ENCODE data around the gene SMPD1. TPM values are rescaled to one million over a fixed set of nuclear protein-coding genes. Genes with fewer than 3 reads are reported as not detected.

The SMPD1 gene
- total RNA-seq (16.7 TPM), polyA plus RNA-seq (ENCODE audit: insufficient read depth in 1 of 8, insufficient read length in 8 of 8, low replicate concordance in 1 of 8) (10 to 100 TPM; 22.9 to 28.4 (median 26.0) TPM)
- long read RNA-seq, donor 1, partial matches to known transcripts = 0 of 3 reads
- long read RNA-seq, donor 1, other reads (novel, unspliced or antisense) = 0 of 3 reads
- long read RNA-seq, donor 2 = 0 reads
- long read RNA-seq, donor 3, transcript SMPD1-201 (6 exons, 2,452 nt) = major isoform, 5 of 5 reads
- long read RNA-seq, donor 3, partial matches to known transcripts = 0 of 5 reads
- long read RNA-seq, donor 3, other reads (novel, unspliced or antisense) = 0 of 5 reads
- long read RNA-seq, donor 4, partial matches to known transcripts = 0 of 5 reads
- long read RNA-seq, donor 4, other reads (novel, unspliced or antisense) = 0 of 5 reads
- long read RNA-seq, donor 5, transcript SMPD1-201 (6 exons, 2,452 nt) = major isoform, 9 of 20 reads
- long read RNA-seq, donor 5, partial matches to known transcripts = 9 of 20 reads
- long read RNA-seq, donor 5, other reads (novel, unspliced or antisense) = 0 of 20 reads
- long read RNA-seq, donor 6, transcript SMPD1-201 (6 exons, 2,452 nt) = major isoform, 7 of 9 reads
- long read RNA-seq, donor 6, partial matches to known transcripts = 0 of 9 reads
- long read RNA-seq, donor 6, other reads (novel, unspliced or antisense) = 0 of 9 reads
- long read RNA-seq, donor 7, partial matches to known transcripts = 11 of 17 reads
- long read RNA-seq, donor 7, other reads (novel, unspliced or antisense) = 0 of 17 reads
- long read RNA-seq, donor 8, partial matches to known transcripts = 0 of 5 reads
- long read RNA-seq, donor 8, other reads (novel, unspliced or antisense) = 0 of 5 reads
- long read RNA-seq, donor 9, partial matches to known transcripts = 0 of 3 reads
- long read RNA-seq, donor 9, other reads (novel, unspliced or antisense) = 0 of 3 reads
- long read RNA-seq, donor 10, partial matches to known transcripts = 0 of 6 reads
- long read RNA-seq, donor 10, other reads (novel, unspliced or antisense) = 0 of 6 reads
- long read RNA-seq, donor 11, transcript SMPD1-201 (6 exons, 2,452 nt) = major isoform, 10 of 16 reads
- long read RNA-seq, donor 11, partial matches to known transcripts = 5 of 16 reads
- long read RNA-seq, donor 11, other reads (novel, unspliced or antisense) = 0 of 16 reads

DNA sequence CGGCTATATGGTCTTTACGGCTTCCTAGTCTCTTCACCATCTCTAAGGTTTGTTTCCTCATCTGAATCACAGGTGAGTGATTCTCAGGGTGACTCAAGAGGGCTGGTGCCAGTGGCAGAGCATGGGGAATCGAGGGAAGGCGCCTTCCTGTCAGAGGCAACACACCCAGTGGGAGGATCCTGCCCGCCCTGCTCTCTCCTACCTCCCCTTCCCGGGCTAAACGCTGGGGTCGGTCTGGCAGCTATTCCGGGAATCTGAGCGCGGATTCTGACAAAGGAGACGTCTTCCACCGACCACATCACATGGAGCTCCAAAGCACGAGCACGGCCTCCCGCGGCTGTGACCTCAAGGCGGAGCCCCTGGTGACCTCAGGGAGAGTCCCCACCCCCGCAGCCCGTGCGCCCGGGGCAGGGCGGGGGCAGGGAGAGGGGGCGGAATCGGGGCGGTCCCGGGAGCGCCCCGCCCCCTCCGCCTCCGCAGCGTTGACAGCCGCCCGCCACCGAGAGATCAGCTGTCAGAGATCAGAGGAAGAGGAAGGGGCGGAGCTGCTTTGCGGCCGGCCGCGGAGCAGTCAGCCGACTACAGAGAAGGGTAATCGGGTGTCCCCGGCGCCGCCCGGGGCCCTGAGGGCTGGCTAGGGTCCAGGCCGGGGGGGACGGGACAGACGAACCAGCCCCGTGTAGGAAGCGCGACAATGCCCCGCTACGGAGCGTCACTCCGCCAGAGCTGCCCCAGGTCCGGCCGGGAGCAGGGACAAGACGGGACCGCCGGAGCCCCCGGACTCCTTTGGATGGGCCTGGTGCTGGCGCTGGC is at the start of gene SMPD1:
Gene SMPD1 (plus strand): TSS at position 570 of the 813 bp plus-strand sequence. CDS start 125 bp downstream, at position 695.
- under 1% methylated on average over 49 of the region's 63 CpGs for WGBS (ENCODE audit: insufficient coverage)
- Histone ChIP-seq H3K4me1 (ENCODE audit: control insufficient read depth, insufficient read depth, low read length) (peaks cover 16% of the 10 kb centered on the region), H3K4me3 (ENCODE audit: low read length) (peak within 1 kb of the TSS; percentile 94)

DNA sequence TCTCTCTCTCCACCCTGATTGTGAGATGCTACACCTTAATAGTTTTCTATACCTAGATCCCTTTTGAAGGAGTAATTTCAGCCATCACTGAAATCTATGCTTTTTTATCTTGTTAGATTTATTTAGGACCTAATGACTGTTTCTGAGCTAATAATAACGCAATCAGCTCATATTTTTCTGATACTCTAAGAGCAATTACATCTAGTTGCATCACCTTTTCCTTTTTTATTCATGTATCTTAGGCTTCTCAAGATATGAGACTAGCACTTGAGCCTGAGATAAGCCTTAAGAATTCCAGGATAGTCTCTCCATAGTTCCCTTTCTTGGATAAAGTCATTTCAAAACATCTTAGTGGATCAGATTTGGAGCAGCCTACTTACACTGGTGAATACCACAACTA is 44.9 kb upstream of the SMPD1 start:
- Histone ChIP-seq H3K9me3 (replicated peaks; ENCODE audit: control insufficient read depth, low read depth, low read length) (no peaks in the 10 kb centered on the region), H3K27me3 (ENCODE audit: control insufficient read depth, insufficient read depth, low read length) (no peaks in the 10 kb centered on the region), H3K4me3 (ENCODE audit: low read length) (no peak overlapping the region), H3K4me1 (ENCODE audit: control insufficient read depth, insufficient read depth, low read length) (no peaks in the 10 kb centered on the region), H3K36me3 (ENCODE audit: control insufficient read depth, insufficient read depth, low read length) (no peaks in the 10 kb centered on the region), H3K27ac (ENCODE audit: low read length) (no peak overlapping the region)
- no peak for DNase-seq
- WGBS (ENCODE audit: insufficient coverage) = no CpG with 5 or more reads among the region's 1 CpG

More for the DNA sequence above, at the start of gene SMPD1:
- no peaks in the 10 kb centered on the region for H3K9me3 ChIP-seq (replicated peaks; ENCODE audit: control insufficient read depth, low read depth, low read length)
- H3K27me3 ChIP-seq (ENCODE audit: control insufficient read depth, insufficient read depth, low read length) = no peaks in the 10 kb centered on the region
- H3K27ac ChIP-seq (ENCODE audit: low read length) = peak within 1 kb of the TSS; percentile 91
- peak; percentile 95 for DNase-seq
- H3K36me3 ChIP-seq (ENCODE audit: control insufficient read depth, insufficient read depth, low read length) = peaks cover 18% of the 10 kb centered on the region

DNA sequence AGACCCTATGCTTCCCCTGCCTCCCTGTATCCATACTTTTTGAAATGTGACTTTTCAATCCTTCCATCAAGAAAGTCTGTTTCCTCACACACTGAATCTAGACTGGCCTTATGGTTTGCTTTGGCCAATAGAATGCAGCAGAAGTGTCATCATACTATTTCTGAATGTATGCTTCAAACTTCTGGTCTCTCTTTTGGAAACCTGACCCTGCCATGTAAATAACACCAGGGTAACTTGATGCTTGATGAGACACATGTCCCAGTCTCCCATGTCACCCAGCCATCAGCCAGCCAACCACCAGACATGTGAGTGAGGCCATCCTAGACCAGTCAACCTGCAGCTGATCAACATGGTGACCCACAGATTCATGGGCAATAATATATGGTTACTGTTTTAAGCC is 40.2 kb upstream of the SMPD1 start:
- DNase-seq = no peak
- H3K4me3 ChIP-seq (ENCODE audit: low read length) = no peak overlapping the region
- H3K27ac ChIP-seq (ENCODE audit: low read length) = no peak overlapping the region
- H3K9me3 ChIP-seq (replicated peaks; ENCODE audit: control insufficient read depth, low read depth, low read length) = no peaks in the 10 kb centered on the region
- no peaks in the 10 kb centered on the region for H3K27me3 ChIP-seq (ENCODE audit: control insufficient read depth, insufficient read depth, low read length)
- no peaks in the 10 kb centered on the region for H3K4me1 ChIP-seq (ENCODE audit: control insufficient read depth, insufficient read depth, low read length)
- H3K36me3 ChIP-seq (ENCODE audit: control insufficient read depth, insufficient read depth, low read length) = no peaks in the 10 kb centered on the region

DNA sequence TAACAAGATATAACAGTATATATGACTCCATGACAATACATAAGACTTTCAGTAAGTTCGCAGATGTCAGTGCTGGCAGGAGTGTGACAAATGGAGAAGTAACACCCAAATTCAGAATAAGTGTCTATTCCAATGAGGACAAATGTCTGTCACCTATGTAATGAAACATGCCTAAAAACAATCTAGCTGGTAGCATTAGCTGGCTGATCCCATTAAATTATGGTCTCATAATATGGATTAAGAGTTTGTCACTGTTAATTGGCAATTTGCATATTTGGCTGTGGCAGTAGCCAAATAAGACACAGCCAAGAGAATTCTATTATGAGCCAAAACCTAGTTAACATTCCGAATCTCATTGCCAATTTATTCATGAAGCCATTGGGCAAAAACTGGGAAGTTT is 39.8 kb upstream of the SMPD1 start:
- no peaks in the 10 kb centered on the region for H3K36me3 ChIP-seq (ENCODE audit: control insufficient read depth, insufficient read depth, low read length)
- H3K27ac ChIP-seq (ENCODE audit: low read length) = no peak overlapping the region
- H3K4me1 ChIP-seq (ENCODE audit: control insufficient read depth, insufficient read depth, low read length) = no peaks in the 10 kb centered on the region
- no peaks in the 10 kb centered on the region for H3K27me3 ChIP-seq (ENCODE audit: control insufficient read depth, insufficient read depth, low read length)
- WGBS (ENCODE audit: insufficient coverage) = no CpG with 5 or more reads among the region's 2 CpGs
- no peak for DNase-seq
- H3K9me3 ChIP-seq (replicated peaks; ENCODE audit: control insufficient read depth, low read depth, low read length) = no peaks in the 10 kb centered on the region
- H3K4me3 ChIP-seq (ENCODE audit: low read length) = no peak overlapping the region

DNA sequence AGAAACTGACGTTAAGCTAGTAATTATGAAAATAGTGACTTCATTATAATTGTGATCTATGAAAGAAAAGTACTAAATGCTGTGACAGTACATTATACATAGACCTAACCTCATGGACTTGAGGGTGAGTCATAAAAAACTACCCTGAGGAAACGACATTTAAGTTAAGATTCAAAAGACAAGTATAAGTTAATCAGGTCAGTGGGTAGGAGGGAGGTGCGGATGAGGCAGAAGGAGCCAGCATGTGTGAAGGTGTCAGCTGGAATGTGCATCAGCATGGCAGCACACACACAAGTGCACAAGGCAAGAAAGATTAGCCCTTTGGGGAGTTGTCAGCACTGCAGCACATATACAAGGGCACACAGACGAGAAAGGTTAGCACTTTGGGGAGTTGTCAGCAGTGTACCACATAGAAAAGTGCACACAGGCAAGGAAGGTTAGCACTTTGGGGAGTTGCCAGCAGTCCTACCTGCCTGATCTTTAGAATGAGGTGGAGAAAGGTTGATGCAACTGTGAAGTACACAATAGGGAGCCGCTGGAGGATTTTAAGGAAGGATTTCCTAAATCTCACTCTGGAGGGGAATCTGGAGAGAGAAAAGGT is 38.4 kb upstream of the SMPD1 start:
- no peak overlapping the region for H3K27ac ChIP-seq (ENCODE audit: low read length)
- H3K9me3 ChIP-seq (replicated peaks; ENCODE audit: control insufficient read depth, low read depth, low read length) = no peaks in the 10 kb centered on the region
- 42% methylated on average over 3 of the region's 5 CpGs for WGBS (ENCODE audit: insufficient coverage)
- H3K4me1 ChIP-seq (ENCODE audit: control insufficient read depth, insufficient read depth, low read length) = no peaks in the 10 kb centered on the region
- H3K4me3 ChIP-seq (ENCODE audit: low read length) = no peak overlapping the region
- no peak for DNase-seq
- no peaks in the 10 kb centered on the region for H3K27me3 ChIP-seq (ENCODE audit: control insufficient read depth, insufficient read depth, low read length)
- no peaks in the 10 kb centered on the region for H3K36me3 ChIP-seq (ENCODE audit: control insufficient read depth, insufficient read depth, low read length)

DNA sequence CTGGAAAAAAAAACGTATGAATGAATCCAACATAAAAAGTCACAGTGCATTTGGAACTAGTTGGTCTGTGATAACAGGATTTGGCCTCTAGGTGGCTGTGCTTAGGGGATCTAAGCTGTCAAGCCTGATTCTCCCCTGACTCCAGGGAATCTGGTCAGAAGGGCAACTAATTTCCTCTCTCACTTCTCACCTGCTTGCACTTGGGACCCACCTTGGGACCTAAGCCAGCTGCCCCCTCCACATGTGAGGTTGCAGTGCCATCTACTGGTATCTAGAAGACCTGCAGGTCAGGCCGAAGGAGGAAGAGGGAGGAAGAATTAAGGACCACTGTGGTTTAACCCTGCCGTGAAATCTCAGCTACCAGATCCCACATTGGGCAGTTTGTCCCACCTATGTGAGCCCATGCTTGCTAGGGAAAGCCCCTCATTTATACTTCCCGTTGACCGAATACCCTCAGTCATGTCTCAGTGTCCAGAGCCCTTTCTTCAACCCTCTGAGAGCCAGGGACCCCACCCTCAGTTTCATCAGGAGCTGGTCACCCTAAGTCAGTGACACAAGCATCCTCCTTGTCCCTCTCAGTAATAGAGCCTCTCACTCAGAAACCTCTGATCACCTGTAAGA is 36.8 kb upstream of the SMPD1 start:
- no peak overlapping the region for H3K4me3 ChIP-seq (ENCODE audit: low read length)
- H3K27ac ChIP-seq (ENCODE audit: low read length) = no peak overlapping the region
- no peaks in the 10 kb centered on the region for H3K27me3 ChIP-seq (ENCODE audit: control insufficient read depth, insufficient read depth, low read length)
- DNase-seq = peak; percentile 61
- no peaks in the 10 kb centered on the region for H3K36me3 ChIP-seq (ENCODE audit: control insufficient read depth, insufficient read depth, low read length)
- H3K9me3 ChIP-seq (replicated peaks; ENCODE audit: control insufficient read depth, low read depth, low read length) = no peaks in the 10 kb centered on the region
- 0% methylated on average over 2 of the region's 5 CpGs for WGBS (ENCODE audit: insufficient coverage)
- H3K4me1 ChIP-seq (ENCODE audit: control insufficient read depth, insufficient read depth, low read length) = no peaks in the 10 kb centered on the region

DNA sequence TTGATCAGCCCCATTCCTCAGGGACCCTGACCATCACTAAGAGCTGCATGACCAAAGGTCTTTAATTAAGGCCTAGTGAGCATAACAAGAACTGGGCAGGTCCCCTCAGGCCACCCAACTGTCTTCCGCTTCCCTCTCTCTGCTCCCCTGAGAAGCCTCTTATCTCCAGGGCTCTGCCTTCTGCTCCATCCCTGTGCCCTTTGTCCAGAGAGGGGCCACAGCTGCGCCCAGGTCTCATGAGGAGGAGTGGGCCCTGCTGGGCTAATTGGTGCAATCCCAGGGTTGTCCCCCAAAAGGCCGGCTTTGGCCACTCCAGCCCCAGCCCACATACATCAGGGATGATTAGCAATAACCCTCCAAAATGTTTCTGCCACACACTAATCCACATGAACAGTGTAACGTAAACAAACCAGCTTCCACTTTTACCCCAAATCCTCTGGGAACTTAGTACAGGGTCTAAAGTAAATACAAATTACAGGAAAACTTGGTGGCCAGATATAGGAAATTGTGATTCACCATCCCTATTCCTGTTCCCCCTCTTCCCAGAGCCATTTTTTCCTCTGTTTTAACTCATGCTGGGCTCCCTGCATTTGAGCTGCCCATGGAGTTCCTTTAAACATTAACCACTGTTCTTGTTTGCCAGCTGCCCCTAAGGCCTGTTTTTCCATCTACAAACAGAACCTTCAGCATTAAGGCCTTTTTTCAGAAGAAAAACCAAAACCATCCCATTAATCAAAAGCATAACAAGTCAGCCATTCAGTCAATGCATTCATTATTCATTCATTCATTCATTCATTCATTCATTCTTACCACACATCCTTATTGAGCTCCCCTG is 35.4 kb upstream of the SMPD1 start:
- Histone ChIP-seq H3K4me1 (ENCODE audit: control insufficient read depth, insufficient read depth, low read length) (no peaks in the 10 kb centered on the region), H3K4me3 (ENCODE audit: low read length) (no peak overlapping the region), H3K9me3 (replicated peaks; ENCODE audit: control insufficient read depth, low read depth, low read length) (no peaks in the 10 kb centered on the region), H3K27me3 (ENCODE audit: control insufficient read depth, insufficient read depth, low read length) (no peaks in the 10 kb centered on the region), H3K36me3 (ENCODE audit: control insufficient read depth, insufficient read depth, low read length) (no peaks in the 10 kb centered on the region), H3K27ac (ENCODE audit: low read length) (no peak overlapping the region)
- DNase-seq = no peak
- 17% methylated on average over 1 of the region's 4 CpGs for WGBS (ENCODE audit: insufficient coverage)

DNA sequence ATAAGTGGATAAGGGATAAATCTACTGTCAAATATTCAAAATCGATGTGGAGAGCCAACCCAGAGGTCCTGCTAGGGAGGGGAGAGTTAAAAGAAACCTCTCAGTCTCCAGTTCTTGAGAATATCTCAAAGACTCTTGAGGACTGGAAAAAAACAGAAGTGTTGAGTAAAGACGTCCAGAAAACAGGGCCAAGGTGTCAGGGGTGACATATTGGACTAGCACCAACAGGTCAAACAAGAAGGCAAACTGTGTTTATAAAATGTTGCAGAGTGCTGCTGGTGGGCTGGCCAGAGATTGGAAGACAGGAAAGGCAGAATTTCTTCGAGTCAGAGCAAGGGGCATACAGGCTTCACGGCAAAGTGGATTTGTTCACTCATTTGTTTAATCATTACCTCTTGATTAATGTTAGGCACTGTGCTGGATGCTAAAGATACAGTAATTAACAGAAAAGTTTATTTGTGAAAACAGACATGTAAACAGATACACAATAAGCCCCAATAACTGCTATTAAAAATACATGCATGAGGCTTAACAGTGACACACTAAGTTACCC is 33.7 kb upstream of the SMPD1 start:
- Histone ChIP-seq H3K9me3 (replicated peaks; ENCODE audit: control insufficient read depth, low read depth, low read length) (no peaks in the 10 kb centered on the region), H3K27ac (ENCODE audit: low read length) (no peak overlapping the region), H3K4me1 (ENCODE audit: control insufficient read depth, insufficient read depth, low read length) (no peaks in the 10 kb centered on the region), H3K36me3 (ENCODE audit: control insufficient read depth, insufficient read depth, low read length) (no peaks in the 10 kb centered on the region), H3K4me3 (ENCODE audit: low read length) (no peak overlapping the region), H3K27me3 (ENCODE audit: control insufficient read depth, insufficient read depth, low read length) (no peaks in the 10 kb centered on the region)
- DNase-seq = no peak
- WGBS (ENCODE audit: insufficient coverage) = 27% methylated on average over 1 of the region's 4 CpGs
